ENCODE results near the gene TAS2R1. TPM values are rescaled to one million over a fixed set of nuclear protein-coding genes. Genes with fewer than 3 reads are reported as not detected.
A peak's percentile ranks its signal among the peaks of the same experiment; 100 is the strongest.

Gene TAS2R1
- total RNA-seq, 1 experiment from 2014 or later: 0.82 TPM

DNA sequence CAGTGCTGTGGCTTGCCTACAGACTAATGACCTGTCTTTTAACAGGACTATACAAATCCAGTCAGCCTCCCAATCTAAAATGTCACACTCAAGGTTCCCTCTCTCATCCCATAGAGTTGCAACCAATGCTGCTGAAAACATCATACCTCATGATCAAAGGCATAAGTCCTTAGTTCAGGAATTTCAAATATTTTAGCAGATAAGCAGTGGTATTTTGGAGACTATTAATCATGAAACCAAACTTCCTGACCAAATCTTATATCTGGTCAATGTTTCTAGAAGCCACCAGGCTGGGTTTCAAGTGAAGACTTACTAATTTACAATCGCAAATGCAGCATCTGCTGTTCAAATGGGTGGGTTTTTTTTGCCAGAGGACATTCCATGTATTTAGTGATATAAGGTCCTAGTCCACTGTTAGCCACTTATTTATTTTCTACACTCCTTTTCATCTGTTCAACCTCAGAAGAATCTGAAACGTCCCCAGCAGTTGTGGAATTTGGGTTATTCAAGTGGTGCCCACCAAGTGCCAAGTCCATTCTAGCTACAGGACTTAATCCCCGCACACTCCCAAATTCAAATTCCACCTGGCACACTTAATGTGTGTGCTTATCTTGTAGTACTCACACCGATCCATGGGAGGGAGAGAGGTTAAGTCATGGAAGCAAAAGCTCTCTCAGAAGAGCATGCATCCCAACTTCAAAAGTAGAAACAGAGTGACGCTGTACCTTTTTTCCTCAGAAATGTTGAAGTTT, 5.8 kb downstream of the TAS2R1 start:
- TF ChIP-seq CTCF (IDR thresholded peaks at IDR 0.05; ENCODE audit: insufficient read depth in 1 of 2, low read depth in 1 of 2, low read length in 1 of 2, severe bottlenecking in 1 of 2, unreplicated experiment in 1 of 2): no peak
- POLR2A ChIA-PET: no interaction called here
- H3K4me1 ChIP-seq: peaks cover 47% of the 10 kb centered on the region
- H3K27me3 ChIP-seq (replicated peaks; ENCODE audit: control insufficient read depth, insufficient read depth, low read length): no peaks in the 10 kb centered on the region
- no peak overlapping the region for H3K4me3 ChIP-seq (ENCODE audit: low read depth, low read length)
- Mint-ChIP-seq H3K27me3 (ENCODE audit: insufficient read depth, unreplicated experiment) (no peaks in the 10 kb centered on the region), H3K4me3 (ENCODE audit: unreplicated experiment) (peak overlapping the region; percentile 7), H3K36me3 (ENCODE audit: insufficient read depth, unreplicated experiment) (peaks cover 35% of the 10 kb centered on the region), H3K4me1 (ENCODE audit: low read depth, unreplicated experiment) (peaks cover 59% of the 10 kb centered on the region), H3K9me3 (ENCODE audit: unreplicated experiment) (peaks cover 41% of the 10 kb centered on the region), H3K27ac (ENCODE audit: unreplicated experiment) (peak overlapping the region; percentile 90)
- peaks cover 8% of the 10 kb centered on the region; the same call in 1 of the 2 replicates for H3K9me3 ChIP-seq
- no TSS peak for BruUV-seq (replicated peaks)
- DNase-seq: peak; percentile 54 to 60
- intact Hi-C loops (cut with micrococcal nuclease; ENCODE audit: unreplicated experiment): loop anchor here (2.0 to 10.0 kb wide), 4 partner anchors 80 to 520 kb away; no protein-coding TSS in a partner anchor
- H3K36me3 ChIP-seq (ENCODE audit: control insufficient read depth, insufficient read depth, low read length): no peaks in the 10 kb centered on the region
- CTCF ChIA-PET: no interaction called here

DNA sequence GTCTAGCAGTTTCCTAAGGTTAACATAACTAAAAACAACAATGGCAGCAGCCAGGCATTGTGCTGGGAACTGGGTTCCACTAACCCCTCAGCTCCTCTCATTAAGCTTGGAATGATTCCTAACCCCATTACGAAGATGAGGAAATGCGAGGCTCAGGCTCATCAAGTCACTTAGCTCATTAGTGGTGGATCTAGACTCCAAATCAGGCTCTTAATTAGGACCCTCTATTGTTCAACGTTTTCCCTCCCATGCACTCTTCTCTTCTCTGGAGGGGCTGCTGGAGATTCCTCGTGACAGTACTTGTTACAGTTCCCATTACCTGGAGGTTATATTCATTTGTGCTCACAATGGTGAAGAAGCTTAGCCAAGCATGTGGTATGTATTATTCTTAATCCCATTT, 6.5 kb downstream of the TAS2R1 start:
- peaks cover 51% of the 10 kb centered on the region for H3K4me1 ChIP-seq
- ChIA-PET POLR2A (no interaction called here), CTCF (no interaction called here)
- peaks cover 34% of the 10 kb centered on the region for H3K9me3 Mint-ChIP-seq (ENCODE audit: unreplicated experiment)
- no peaks in the 10 kb centered on the region for H3K36me3 ChIP-seq (ENCODE audit: control insufficient read depth, insufficient read depth, low read length)
- no peak for DNase-seq
- peak overlapping the region; percentile 90 for H3K27ac Mint-ChIP-seq (ENCODE audit: unreplicated experiment)
- peaks cover 30% of the 10 kb centered on the region for H3K36me3 Mint-ChIP-seq (ENCODE audit: insufficient read depth, unreplicated experiment)
- BruUV-seq (replicated peaks): TSS peak; percentile 79
- H3K4me1 Mint-ChIP-seq (ENCODE audit: low read depth, unreplicated experiment): peaks cover 58% of the 10 kb centered on the region
- no peak overlapping the region for H3K4me3 ChIP-seq (ENCODE audit: low read depth, low read length)
- H3K27me3 Mint-ChIP-seq (ENCODE audit: insufficient read depth, unreplicated experiment): no peaks in the 10 kb centered on the region
- intact Hi-C loops (cut with micrococcal nuclease; ENCODE audit: unreplicated experiment): loop anchor here (2.0 to 10.0 kb wide), 4 partner anchors 79 to 521 kb away; no protein-coding TSS in a partner anchor
- no peaks in the 10 kb centered on the region for H3K27me3 ChIP-seq (replicated peaks; ENCODE audit: control insufficient read depth, insufficient read depth, low read length)
- peaks cover 8% of the 10 kb centered on the region; the same call in 1 of the 2 replicates for H3K9me3 ChIP-seq
- H3K4me3 Mint-ChIP-seq (ENCODE audit: unreplicated experiment): peak overlapping the region; percentile 7
- TF ChIP-seq CTCF (IDR thresholded peaks at IDR 0.05; ENCODE audit: insufficient read depth in 1 of 2, low read depth in 1 of 2, low read length in 1 of 2, severe bottlenecking in 1 of 2, unreplicated experiment in 1 of 2): no peak

DNA sequence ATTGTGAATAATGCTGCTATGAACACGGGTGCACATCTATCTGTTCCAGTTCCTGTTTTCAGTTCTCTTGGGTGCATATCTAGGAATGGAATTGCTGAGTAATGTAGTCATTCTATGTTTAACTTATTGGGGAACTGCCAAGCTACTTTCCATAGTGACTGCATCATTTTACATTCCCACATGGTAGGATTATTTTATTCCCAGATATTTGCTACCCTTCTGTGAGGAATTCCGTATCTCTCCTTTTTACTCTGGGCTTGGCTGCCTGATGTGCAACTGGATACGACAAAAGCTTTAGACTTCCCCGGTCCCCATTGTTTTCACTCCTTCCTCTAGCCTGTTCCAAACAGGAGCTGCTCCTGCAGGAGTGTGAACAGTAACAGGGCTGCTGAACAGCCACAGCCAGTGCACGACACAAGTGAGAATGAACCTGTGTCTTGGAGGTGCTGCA, 7.2 kb downstream of the TAS2R1 start:
- Mint-ChIP-seq H3K4me1 (ENCODE audit: low read depth, unreplicated experiment) (peaks cover 57% of the 10 kb centered on the region), H3K9me3 (ENCODE audit: unreplicated experiment) (peaks cover 30% of the 10 kb centered on the region), H3K27me3 (ENCODE audit: insufficient read depth, unreplicated experiment) (no peaks in the 10 kb centered on the region), H3K4me3 (ENCODE audit: unreplicated experiment) (peak overlapping the region; percentile 7), H3K27ac (ENCODE audit: unreplicated experiment) (peak overlapping the region; percentile 90), H3K36me3 (ENCODE audit: insufficient read depth, unreplicated experiment) (peaks cover 30% of the 10 kb centered on the region)
- H3K4me1 ChIP-seq: peaks cover 51% of the 10 kb centered on the region
- H3K4me3 ChIP-seq (ENCODE audit: low read depth, low read length): no peak overlapping the region
- H3K36me3 ChIP-seq (ENCODE audit: control insufficient read depth, insufficient read depth, low read length): no peaks in the 10 kb centered on the region
- POLR2A ChIA-PET: no interaction called here
- intact Hi-C loops (cut with micrococcal nuclease; ENCODE audit: unreplicated experiment): loop anchor here (10.0 kb wide), 1 partner anchor 522 kb away; no protein-coding TSS in a partner anchor
- no peaks in the 10 kb centered on the region for H3K27me3 ChIP-seq (replicated peaks; ENCODE audit: control insufficient read depth, insufficient read depth, low read length)
- BruUV-seq (replicated peaks): no TSS peak
- CTCF ChIA-PET: no interaction called here
- TF ChIP-seq CTCF (IDR thresholded peaks at IDR 0.05; ENCODE audit: insufficient read depth in 1 of 2, low read depth in 1 of 2, low read length in 1 of 2, severe bottlenecking in 1 of 2, unreplicated experiment in 1 of 2): no peak
- H3K9me3 ChIP-seq: peaks cover 8% of the 10 kb centered on the region; the same call in 1 of the 2 replicates
- no peak for DNase-seq
